ENCODE measurements around the gene STXBP5L.

STXBP5L gene

DNA sequence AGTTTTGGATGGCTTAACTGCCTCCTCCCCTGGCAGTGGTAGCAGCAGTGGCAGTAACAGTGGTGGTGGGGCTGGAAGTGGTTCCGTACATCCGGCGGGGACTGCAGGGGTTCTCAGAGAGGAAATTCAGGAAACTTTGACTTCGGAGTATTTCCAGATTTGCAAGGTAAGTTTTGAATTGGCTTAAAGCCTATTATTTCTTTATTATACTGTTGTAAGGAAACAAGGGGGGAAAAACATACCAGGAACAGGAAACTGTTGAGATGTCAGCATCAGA, 1.5 kb downstream of the STXBP5L start:
- H3K4ac ChIP-seq (ENCODE audit: low read depth in 1 of 2, low read length in 2 of 2), result no peak overlapping the region
- no peak overlapping the region for H4K8ac ChIP-seq (ENCODE audit: low read length)
- H3K14ac ChIP-seq (ENCODE audit: low read length in 2 of 2), result no peak overlapping the region
- H3K36me3 ChIP-seq (ENCODE audit: control insufficient read depth in 1 of 2, insufficient read depth in 2 of 2, low read depth in 1 of 2, low read length in 2 of 2), result no peaks in the 10 kb centered on the region
- peaks cover 14% of the 10 kb centered on the region for H3K4me1 ChIP-seq (ENCODE audit: control insufficient read depth, insufficient read depth, low read depth, low read length)
- H3K27me3 ChIP-seq (ENCODE audit: control insufficient read depth in 1 of 2, insufficient read depth in 1 of 2, low read length in 2 of 2), result peaks cover 22 to 44% of the 10 kb centered on the region in 2 experiments
- no peak overlapping the region for H3K23ac ChIP-seq (ENCODE audit: low read length in 2 of 2)
- H3K4me2 ChIP-seq (ENCODE audit: low read length, poor library complexity, severe bottlenecking), result no peak overlapping the region
- no peak overlapping the region for H4K91ac ChIP-seq (ENCODE audit: low read length)
- H3K27ac ChIP-seq (ENCODE audit: low read length, poor library complexity, severe bottlenecking), result no peak overlapping the region
- no peak for DNase-seq
- no peak overlapping the region for H2AFZ ChIP-seq (ENCODE audit: low read depth, low read length)
- H3K9me3 ChIP-seq (ENCODE audit: control insufficient read depth, low read length), result no peaks in the 10 kb centered on the region
- H3K18ac ChIP-seq (ENCODE audit: low read depth in 1 of 2, low read length in 2 of 2), result no peak overlapping the region
- 4% methylated on average over 4 of the region's 4 CpGs for WGBS
- no peak overlapping the region for H2BK15ac ChIP-seq (ENCODE audit: low read depth, poor library complexity, severe bottlenecking)
- H3K9ac ChIP-seq (ENCODE audit: low read length), result no peak overlapping the region
- H2BK5ac ChIP-seq (ENCODE audit: low read depth, low read length, poor library complexity, severe bottlenecking), result no peak overlapping the region
- no peak overlapping the region for H2AK5ac ChIP-seq (ENCODE audit: low read length, severe bottlenecking)
- H2BK120ac ChIP-seq (ENCODE audit: low read depth, low read length), result no peak overlapping the region
- no peak overlapping the region for H2BK12ac ChIP-seq (ENCODE audit: low read length in 2 of 2)
- no peaks in the 10 kb centered on the region for H3K79me1 ChIP-seq (replicated peaks; ENCODE audit: low read length, poor library complexity, severe bottlenecking)
- no peak overlapping the region for H3K4me3 ChIP-seq (ENCODE audit: insufficient read depth in 1 of 2, low read depth in 1 of 2, low read length in 2 of 2)

DNA sequence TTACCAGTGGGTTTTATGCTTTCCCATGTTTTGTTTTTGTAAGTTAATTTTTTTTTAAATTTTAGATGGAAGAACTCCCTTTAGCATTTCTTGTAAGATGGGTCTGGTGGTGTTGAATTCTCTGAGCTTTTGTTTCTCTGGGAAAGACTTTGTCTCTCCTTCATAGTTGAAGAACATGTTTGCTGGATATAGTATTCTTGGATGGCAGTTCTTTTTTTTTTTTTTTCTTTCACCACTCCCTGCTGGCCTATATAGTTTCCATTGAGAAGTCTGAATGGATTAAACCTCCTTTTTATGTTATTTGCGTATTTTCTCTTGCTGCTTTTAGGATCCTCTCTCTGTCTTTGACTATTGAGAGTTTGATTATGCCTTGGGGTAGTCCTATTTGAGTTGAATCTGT, 18.1 kb downstream of the STXBP5L start:
- Histone ChIP-seq H3K18ac (ENCODE audit: low read depth in 1 of 2, low read length in 2 of 2) (no peak overlapping the region), H3K9ac (ENCODE audit: low read length) (no peak overlapping the region), H2AFZ (ENCODE audit: low read depth, low read length) (no peak overlapping the region), H3K27me3 (ENCODE audit: control insufficient read depth in 1 of 2, insufficient read depth in 1 of 2, low read length in 2 of 2) (no peaks in the 10 kb centered on the region), H3K9me3 (ENCODE audit: control insufficient read depth, low read length) (peaks cover 34% of the 10 kb centered on the region), H2BK5ac (ENCODE audit: low read depth, low read length, poor library complexity, severe bottlenecking) (no peak overlapping the region), H4K91ac (ENCODE audit: low read length) (no peak overlapping the region), H2BK15ac (ENCODE audit: low read depth, poor library complexity, severe bottlenecking) (no peak overlapping the region), H3K27ac (ENCODE audit: low read length, poor library complexity, severe bottlenecking) (no peak overlapping the region), H4K8ac (ENCODE audit: low read length) (no peak overlapping the region), H3K14ac (ENCODE audit: low read length in 2 of 2) (no peak overlapping the region), H3K4me3 (ENCODE audit: insufficient read depth in 1 of 2, low read depth in 1 of 2, low read length in 2 of 2) (no peak overlapping the region), H3K4me2 (ENCODE audit: low read length, poor library complexity, severe bottlenecking) (no peak overlapping the region), H3K4ac (ENCODE audit: low read depth in 1 of 2, low read length in 2 of 2) (no peak overlapping the region), H3K36me3 (ENCODE audit: control insufficient read depth in 1 of 2, insufficient read depth in 2 of 2, low read depth in 1 of 2, low read length in 2 of 2) (no peaks in the 10 kb centered on the region), H2BK12ac (ENCODE audit: low read length in 2 of 2) (no peak overlapping the region), H3K79me1 (replicated peaks; ENCODE audit: low read length, poor library complexity, severe bottlenecking) (no peaks in the 10 kb centered on the region), H3K23ac (ENCODE audit: low read length in 2 of 2) (no peak overlapping the region), H2BK120ac (ENCODE audit: low read depth, low read length) (no peak overlapping the region), H2AK5ac (ENCODE audit: low read length, severe bottlenecking) (no peak overlapping the region), H3K4me1 (ENCODE audit: control insufficient read depth, insufficient read depth, low read depth, low read length) (no peaks in the 10 kb centered on the region)
- no peak for DNase-seq
- WGBS, result 100% methylated on average over 1 of the region's 1 CpG

GRCh38 chr3:120928991-120929390, 21.0 kb downstream of the STXBP5L start:
- no peak overlapping the region for H2BK12ac ChIP-seq (ENCODE audit: low read length in 2 of 2)
- DNase-seq, result no peak
- H3K14ac ChIP-seq (ENCODE audit: low read length in 2 of 2), result no peak overlapping the region
- H2BK15ac ChIP-seq (ENCODE audit: low read depth, poor library complexity, severe bottlenecking), result no peak overlapping the region
- H3K27me3 ChIP-seq (ENCODE audit: control insufficient read depth in 1 of 2, insufficient read depth in 1 of 2, low read length in 2 of 2), result no peaks in the 10 kb centered on the region
- no peak overlapping the region for H3K27ac ChIP-seq (ENCODE audit: low read length, poor library complexity, severe bottlenecking)
- H3K4me3 ChIP-seq (ENCODE audit: insufficient read depth in 1 of 2, low read depth in 1 of 2, low read length in 2 of 2), result no peak overlapping the region
- no peak overlapping the region for H3K4me2 ChIP-seq (ENCODE audit: low read length, poor library complexity, severe bottlenecking)
- H4K8ac ChIP-seq (ENCODE audit: low read length), result no peak overlapping the region
- no peaks in the 10 kb centered on the region for H3K36me3 ChIP-seq (ENCODE audit: control insufficient read depth in 1 of 2, insufficient read depth in 2 of 2, low read depth in 1 of 2, low read length in 2 of 2)
- no peak overlapping the region for H2AFZ ChIP-seq (ENCODE audit: low read depth, low read length)
- H2AK5ac ChIP-seq (ENCODE audit: low read length, severe bottlenecking), result no peak overlapping the region
- H3K23ac ChIP-seq (ENCODE audit: low read length in 2 of 2), result no peak overlapping the region
- no peak overlapping the region for H3K9ac ChIP-seq (ENCODE audit: low read length)
- WGBS, result 74% methylated on average over 1 of the region's 1 CpG
- no peaks in the 10 kb centered on the region for H3K4me1 ChIP-seq (ENCODE audit: control insufficient read depth, insufficient read depth, low read depth, low read length)
- H4K91ac ChIP-seq (ENCODE audit: low read length), result no peak overlapping the region
- no peak overlapping the region for H2BK5ac ChIP-seq (ENCODE audit: low read depth, low read length, poor library complexity, severe bottlenecking)
- peaks cover 30% of the 10 kb centered on the region for H3K9me3 ChIP-seq (ENCODE audit: control insufficient read depth, low read length)
- no peak overlapping the region for H3K4ac ChIP-seq (ENCODE audit: low read depth in 1 of 2, low read length in 2 of 2)
- no peak overlapping the region for H2BK120ac ChIP-seq (ENCODE audit: low read depth, low read length)
- no peak overlapping the region for H3K18ac ChIP-seq (ENCODE audit: low read depth in 1 of 2, low read length in 2 of 2)
- H3K79me1 ChIP-seq (replicated peaks; ENCODE audit: low read length, poor library complexity, severe bottlenecking), result no peaks in the 10 kb centered on the region

GRCh38 chr3:120931593-120931992, 23.6 kb downstream of the STXBP5L start:
- H3K4me3 ChIP-seq (ENCODE audit: insufficient read depth in 1 of 2, low read depth in 1 of 2, low read length in 2 of 2), result no peak overlapping the region
- H2BK5ac ChIP-seq (ENCODE audit: low read depth, low read length, poor library complexity, severe bottlenecking), result no peak overlapping the region
- no peaks in the 10 kb centered on the region for H3K36me3 ChIP-seq (ENCODE audit: control insufficient read depth in 1 of 2, insufficient read depth in 2 of 2, low read depth in 1 of 2, low read length in 2 of 2)
- no peak overlapping the region for H3K27ac ChIP-seq (ENCODE audit: low read length, poor library complexity, severe bottlenecking)
- no peak overlapping the region for H2BK12ac ChIP-seq (ENCODE audit: low read length in 2 of 2)
- H3K4me1 ChIP-seq (ENCODE audit: control insufficient read depth, insufficient read depth, low read depth, low read length), result no peaks in the 10 kb centered on the region
- no peak overlapping the region for H3K18ac ChIP-seq (ENCODE audit: low read depth in 1 of 2, low read length in 2 of 2)
- no peaks in the 10 kb centered on the region for H3K27me3 ChIP-seq (ENCODE audit: control insufficient read depth in 1 of 2, insufficient read depth in 1 of 2, low read length in 2 of 2)
- 43% methylated on average over 1 of the region's 2 CpGs for WGBS
- no peak overlapping the region for H3K14ac ChIP-seq (ENCODE audit: low read length in 2 of 2)
- H3K4me2 ChIP-seq (ENCODE audit: low read length, poor library complexity, severe bottlenecking), result no peak overlapping the region
- no peak overlapping the region for H3K23ac ChIP-seq (ENCODE audit: low read length in 2 of 2)
- no peak overlapping the region for H3K4ac ChIP-seq (ENCODE audit: low read depth in 1 of 2, low read length in 2 of 2)
- no peak overlapping the region for H2BK120ac ChIP-seq (ENCODE audit: low read depth, low read length)
- no peak overlapping the region for H2BK15ac ChIP-seq (ENCODE audit: low read depth, poor library complexity, severe bottlenecking)
- H3K79me1 ChIP-seq (replicated peaks; ENCODE audit: low read length, poor library complexity, severe bottlenecking), result no peaks in the 10 kb centered on the region
- no peak overlapping the region for H2AFZ ChIP-seq (ENCODE audit: low read depth, low read length)
- H4K8ac ChIP-seq (ENCODE audit: low read length), result no peak overlapping the region
- H2AK5ac ChIP-seq (ENCODE audit: low read length, severe bottlenecking), result no peak overlapping the region
- no peak overlapping the region for H4K91ac ChIP-seq (ENCODE audit: low read length)
- peaks cover 18% of the 10 kb centered on the region for H3K9me3 ChIP-seq (ENCODE audit: control insufficient read depth, low read length)
- DNase-seq, result no peak
- no peak overlapping the region for H3K9ac ChIP-seq (ENCODE audit: low read length)

Data from mesenchymal stem cell (in vitro differentiated cells and primary cell).